ENCODE measurements around the gene SCAF4. TPM values are rescaled to one million over a fixed set of nuclear protein-coding genes. Genes with fewer than 3 reads are reported as not detected.
"Not testable (repeated sequence)": the region's sequence is repeated elsewhere in the genome, so short reads cannot be mapped to it uniquely, and the experiment has no call there.

SCAF4 gene
- total RNA-seq, 2 experiments from 2014 or later = 25.9 to 87.3 TPM

- H2AFZ ChIP-seq (ENCODE audit: low read length) = no peak overlapping the region
- no peak overlapping the region for H3K4me2 ChIP-seq (ENCODE audit: low read length)
- no TSS peak for BruUV-seq (replicated peaks)
- TF ChIP-seq EZH2phosphoT487 (IDR thresholded peaks at IDR 0.05; ENCODE audit: borderline replicate concordance, low read depth, low read length) = no peak
- H3K36me3 ChIP-seq (ENCODE audit: insufficient read depth, low read length) = peaks cover 19% of the 10 kb centered on the region
- no peak overlapping the region for H3K4me3 ChIP-seq (ENCODE audit: low read depth, low read length, poor library complexity, severe bottlenecking)
- DNase-seq (ENCODE audit: low spot score) = no peak
- H3K9me2 ChIP-seq (ENCODE audit: insufficient read depth, low read length) = no peaks in the 10 kb centered on the region
- peaks cover 19% of the 10 kb centered on the region for H4K20me1 ChIP-seq (ENCODE audit: insufficient read depth, low read length)
- CTCF ChIA-PET (ENCODE audit: unreplicated experiment) = no interaction called here
- peaks cover 27% of the 10 kb centered on the region for H3K4me1 ChIP-seq (ENCODE audit: insufficient read depth, low read length, poor library complexity, severe bottlenecking)
- peaks cover 31% of the 10 kb centered on the region for H3K79me2 ChIP-seq (ENCODE audit: insufficient read depth, low read depth, low read length)
- no peak overlapping the region for H3K27ac ChIP-seq (ENCODE audit: low read depth, low read length, poor library complexity, severe bottlenecking)
- POLR2A ChIA-PET = no interaction called here
- intact Hi-C loops (cut with micrococcal nuclease; ENCODE audit: unreplicated experiment) = loop anchor here (2.0 kb wide), 1 partner anchor 75 kb away; the partner anchor contains the start of gene SCAF4
- H3K9me3 ChIP-seq (ENCODE audit: low read length) = no peaks in the 10 kb centered on the region; the same call in 1 of the 2 replicates
These were observed 73.9 kb downstream of the SCAF4 start for GRCh38 chr21:31658053-31658452.

- H3K4me1 ChIP-seq (ENCODE audit: insufficient read depth, low read length, poor library complexity, severe bottlenecking) = peaks cover 12% of the 10 kb centered on the region
- H3K79me2 ChIP-seq (ENCODE audit: insufficient read depth, low read depth, low read length) = peaks cover 14% of the 10 kb centered on the region
- no peak overlapping the region for H3K4me3 ChIP-seq (ENCODE audit: low read depth, low read length, poor library complexity, severe bottlenecking)
- no peak for DNase-seq (ENCODE audit: low spot score)
- CTCF ChIA-PET (ENCODE audit: unreplicated experiment) = no interaction called here
- H3K36me3 ChIP-seq (ENCODE audit: insufficient read depth, low read length) = peaks cover 3% of the 10 kb centered on the region
- POLR2A ChIA-PET = no interaction called here
- intact Hi-C loops (cut with micrococcal nuclease; ENCODE audit: unreplicated experiment) = no loop called here
- peaks cover 12% of the 10 kb centered on the region for H4K20me1 ChIP-seq (ENCODE audit: insufficient read depth, low read length)
- H3K9me2 ChIP-seq (ENCODE audit: insufficient read depth, low read length) = no peaks in the 10 kb centered on the region
- H2AFZ ChIP-seq (ENCODE audit: low read length) = no peak overlapping the region
- no peak overlapping the region for H3K4me2 ChIP-seq (ENCODE audit: low read length)
- H3K9me3 ChIP-seq (ENCODE audit: low read length) = no peaks in the 10 kb centered on the region
- H3K27ac ChIP-seq (ENCODE audit: low read depth, low read length, poor library complexity, severe bottlenecking) = no peak overlapping the region
- TF ChIP-seq EZH2phosphoT487 (IDR thresholded peaks at IDR 0.05; ENCODE audit: borderline replicate concordance, low read depth, low read length) = no peak
- TF ChIP-seq CTCF (conservative IDR thresholded peaks at IDR 0.05; ENCODE audit: low read length) = no peak
- no TSS peak for BruUV-seq (replicated peaks)
These were observed 75.5 kb downstream of the SCAF4 start for GRCh38 chr21:31656199-31657095.

GRCh38 chr21:31654821-31655580 is 76.9 kb downstream of the SCAF4 start:
- H3K9me2 ChIP-seq (ENCODE audit: insufficient read depth, low read length); H3K4me3 ChIP-seq (ENCODE audit: low read depth, low read length, poor library complexity, severe bottlenecking); H3K79me2 ChIP-seq (ENCODE audit: insufficient read depth, low read depth, low read length); H3K4me1 ChIP-seq (ENCODE audit: insufficient read depth, low read length, poor library complexity, severe bottlenecking); H2AFZ ChIP-seq (ENCODE audit: low read length); POLR2A ChIA-PET; DNase-seq (ENCODE audit: low spot score); CTCF ChIA-PET (ENCODE audit: unreplicated experiment); H4K20me1 ChIP-seq (ENCODE audit: insufficient read depth, low read length); H3K9me3 ChIP-seq (ENCODE audit: low read length); H3K4me2 ChIP-seq (ENCODE audit: low read length); BruUV-seq (replicated peaks); H3K27ac ChIP-seq (ENCODE audit: low read depth, low read length, poor library complexity, severe bottlenecking); H3K36me3 ChIP-seq (ENCODE audit: insufficient read depth, low read length); intact Hi-C loops (cut with micrococcal nuclease; ENCODE audit: unreplicated experiment): not testable (repeated sequence)
